Kidney glomerular epithelial cell (primary cell): Measurements from ENCODE around the gene MYD88.

Source experiments
- DNase-seq: peaks from one replicate; lab custom pipeline; 2025; lab: John Stamatoyannopoulos, UW

Gene MYD88

DNA sequence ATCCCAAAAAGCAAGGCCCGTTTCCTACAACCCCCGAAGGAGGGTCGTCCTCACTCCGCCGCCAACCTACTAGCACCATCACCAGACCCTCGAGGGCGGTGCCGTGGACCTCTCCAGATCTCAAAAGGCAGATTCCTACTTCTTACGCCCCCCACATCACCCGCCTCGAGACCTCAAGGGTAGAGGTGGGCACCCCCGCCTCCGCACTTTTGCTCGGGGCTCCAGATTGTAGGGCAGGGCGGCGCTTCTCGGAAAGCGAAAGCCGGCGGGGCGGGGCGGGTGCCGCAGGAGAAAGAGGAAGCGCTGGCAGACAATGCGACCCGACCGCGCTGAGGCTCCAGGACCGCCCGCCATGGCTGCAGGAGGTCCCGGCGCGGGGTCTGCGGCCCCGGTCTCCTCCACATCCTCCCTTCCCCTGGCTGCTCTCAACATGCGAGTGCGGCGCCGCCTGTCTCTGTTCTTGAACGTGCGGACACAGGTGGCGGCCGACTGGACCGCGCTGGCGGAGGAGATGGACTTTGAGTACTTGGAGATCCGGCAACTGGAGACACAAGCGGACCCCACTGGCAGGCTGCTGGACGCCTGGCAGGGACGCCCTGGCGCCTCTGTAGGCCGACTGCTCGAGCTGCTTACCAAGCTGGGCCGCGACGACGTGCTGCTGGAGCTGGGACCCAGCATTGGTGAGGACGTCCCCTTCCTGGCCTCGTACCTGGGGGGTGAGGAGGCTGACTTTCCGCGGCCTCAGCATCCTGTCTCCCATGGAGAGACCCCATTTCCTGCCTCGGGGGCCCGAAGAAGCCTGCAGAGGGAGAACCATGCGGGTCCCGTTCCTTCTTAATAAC is at the start of gene MYD88:
MYD88 (plus strand) TSS at position 313 of the 842 bp plus-strand sequence; CDS start at position 353, 40 bp downstream.
- peak; percentile 34 for DNase-seq

DNA sequence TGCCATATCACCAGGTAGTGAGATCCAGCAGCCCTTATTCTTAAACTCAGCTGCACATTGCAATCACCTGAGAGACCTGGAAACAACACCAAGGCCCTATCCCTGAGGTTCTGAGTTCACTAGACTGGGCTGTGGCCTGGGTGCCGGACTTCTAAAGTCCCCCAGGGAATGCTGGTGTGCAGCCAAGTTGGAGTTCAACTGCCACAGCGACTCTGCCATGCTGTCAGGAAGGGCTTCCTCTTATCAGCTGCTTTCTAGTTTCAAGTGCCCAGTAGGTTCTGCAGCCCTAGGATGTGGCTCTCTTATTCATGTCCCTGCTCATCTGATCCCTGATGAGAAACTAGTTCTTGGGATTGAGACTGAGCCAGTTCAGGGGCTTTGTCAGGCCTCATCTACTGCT is 49.3 kb upstream of the MYD88 start:
- no peak for DNase-seq

DNA sequence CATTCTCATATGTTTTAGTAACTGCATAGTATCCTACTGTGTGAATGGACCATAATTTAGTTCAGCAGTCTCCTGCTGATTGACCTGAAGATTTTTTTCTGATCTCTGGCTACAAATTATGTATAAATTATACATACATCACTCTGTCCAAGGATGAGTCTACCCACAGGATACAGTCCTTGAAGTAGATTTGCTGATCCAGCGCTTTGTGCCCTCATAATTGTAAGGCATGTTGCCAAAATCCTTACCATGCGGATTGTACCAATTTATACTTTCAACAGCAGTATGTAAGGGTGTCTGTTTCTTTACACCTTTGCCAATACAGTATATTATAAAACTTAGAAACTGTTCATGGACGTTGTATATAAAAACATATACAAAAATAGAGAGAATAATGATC is 48.0 kb upstream of the MYD88 start:
- DNase-seq: no peak

DNA sequence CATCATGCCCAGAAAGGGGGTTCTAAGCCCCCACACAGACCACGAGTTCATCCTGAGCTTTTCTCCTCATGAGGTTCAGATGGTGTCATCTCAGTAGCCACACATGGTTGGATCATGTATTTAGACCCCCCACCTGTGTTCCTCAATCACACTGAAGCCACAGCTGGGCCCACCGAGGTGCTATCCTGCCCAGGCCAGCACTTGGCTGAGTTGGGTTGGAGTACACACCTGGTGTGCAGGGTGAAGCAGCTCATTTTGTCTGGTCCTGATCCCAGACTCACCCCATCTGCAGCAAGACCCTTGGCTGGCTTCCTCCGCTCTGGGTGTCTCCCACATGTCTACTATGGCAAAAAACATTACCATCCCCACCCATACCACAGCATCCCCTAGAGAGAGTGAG is 43.5 kb upstream of the MYD88 start:
- no peak for DNase-seq

DNA sequence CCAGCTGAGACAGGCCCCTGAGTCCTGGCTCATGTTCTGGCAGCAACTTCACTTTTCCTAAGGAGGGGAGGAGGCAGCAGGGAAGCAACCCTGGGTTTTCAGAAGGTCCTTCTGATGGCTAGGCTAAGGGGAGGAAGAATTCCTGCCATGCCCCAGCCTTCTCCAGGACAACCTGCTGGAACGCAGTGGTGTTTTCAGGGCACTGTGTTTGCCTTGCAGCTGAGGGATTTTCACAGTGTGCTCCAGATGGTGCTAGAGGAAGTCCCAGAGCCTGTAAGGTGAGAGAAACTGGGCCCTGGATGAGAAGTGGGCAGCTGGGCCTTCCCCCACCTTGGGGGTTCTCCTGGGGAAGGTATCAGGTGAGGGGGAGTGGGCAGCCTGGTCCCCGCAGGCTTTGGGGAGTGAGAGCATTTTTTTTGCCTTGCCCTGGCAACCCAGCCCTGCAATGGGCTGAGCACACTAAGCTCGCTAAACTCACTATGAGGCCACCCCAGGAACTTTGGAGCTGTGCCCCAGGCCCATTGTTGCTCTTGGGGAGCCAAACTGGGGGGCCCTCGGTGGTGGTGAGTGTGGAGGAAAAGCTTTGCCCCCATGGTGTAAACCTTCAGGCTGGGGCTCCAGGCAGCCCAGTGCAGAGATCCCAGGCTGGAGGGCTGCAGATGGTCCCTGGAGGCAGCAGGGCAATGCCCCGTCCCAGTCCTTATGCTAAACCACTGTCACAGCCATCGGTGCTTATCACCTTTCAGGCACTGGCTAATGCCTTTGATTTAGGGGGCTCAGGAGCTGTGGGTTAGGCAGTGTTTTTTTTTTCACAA is 42.6 kb upstream of the MYD88 start:
- no peak for DNase-seq

DNA sequence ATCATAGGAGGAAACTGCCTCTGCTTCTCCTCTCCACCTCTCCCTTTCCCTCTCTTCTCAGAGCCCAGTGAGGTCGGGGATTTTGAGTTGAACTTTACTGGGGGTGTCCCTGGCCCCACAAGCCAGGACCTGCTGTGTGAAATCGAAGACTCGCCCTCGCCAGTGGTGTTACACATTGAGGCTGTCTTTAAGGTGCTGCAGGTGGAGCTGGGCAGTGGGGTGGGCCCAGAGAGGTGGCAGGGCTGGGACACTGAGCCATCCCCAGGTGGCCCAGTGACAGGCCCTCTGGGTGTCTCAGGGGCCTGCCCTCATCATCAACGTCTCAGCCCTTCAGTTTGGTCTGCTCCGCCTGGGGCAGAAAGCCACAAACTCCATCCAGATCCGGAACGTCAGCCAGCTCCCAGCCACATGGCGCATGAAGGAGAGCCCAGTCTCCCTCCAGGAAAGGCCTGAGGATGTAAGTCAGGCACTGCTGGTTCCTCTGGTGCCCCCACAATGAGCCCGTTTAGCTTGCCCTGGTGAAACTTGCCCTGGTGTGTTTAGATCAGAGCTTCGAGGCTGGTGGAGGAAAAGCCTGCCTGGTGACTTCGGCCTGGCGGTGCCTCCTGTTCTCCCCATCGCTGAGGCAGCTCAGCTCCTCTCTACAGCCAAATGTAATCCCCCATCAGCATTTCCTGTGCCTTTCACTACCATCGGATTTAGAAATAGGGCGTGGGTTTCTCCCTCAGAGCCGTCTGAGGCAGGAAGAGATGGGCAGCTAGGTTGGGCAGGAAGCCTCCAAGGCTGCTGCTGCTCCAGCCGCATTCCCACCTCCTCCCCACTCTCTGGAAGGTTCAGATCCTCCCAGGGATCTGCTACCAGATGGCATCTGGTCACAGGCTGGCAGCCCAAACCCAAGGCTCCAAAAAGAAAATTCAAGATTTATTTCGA is 40.8 kb upstream of the MYD88 start:
- no peak for DNase-seq

DNA sequence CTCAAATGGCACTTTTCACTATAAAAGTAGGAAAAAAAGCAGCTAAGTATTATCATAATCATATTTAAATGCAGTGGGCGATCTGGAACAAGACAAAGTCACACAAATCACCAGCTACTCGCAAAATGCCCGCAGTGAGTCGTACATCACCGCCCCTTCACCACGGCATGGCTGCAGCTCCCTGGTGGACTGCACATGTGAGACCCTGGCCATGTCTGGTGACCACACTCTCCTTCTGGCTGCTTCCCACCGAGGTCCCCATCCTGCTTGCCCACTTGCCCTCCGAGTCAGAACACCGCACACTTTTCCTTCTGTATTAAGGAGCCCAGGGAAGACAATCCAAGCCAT is 40.1 kb upstream of the MYD88 start:
- DNase-seq: no peak

DNA sequence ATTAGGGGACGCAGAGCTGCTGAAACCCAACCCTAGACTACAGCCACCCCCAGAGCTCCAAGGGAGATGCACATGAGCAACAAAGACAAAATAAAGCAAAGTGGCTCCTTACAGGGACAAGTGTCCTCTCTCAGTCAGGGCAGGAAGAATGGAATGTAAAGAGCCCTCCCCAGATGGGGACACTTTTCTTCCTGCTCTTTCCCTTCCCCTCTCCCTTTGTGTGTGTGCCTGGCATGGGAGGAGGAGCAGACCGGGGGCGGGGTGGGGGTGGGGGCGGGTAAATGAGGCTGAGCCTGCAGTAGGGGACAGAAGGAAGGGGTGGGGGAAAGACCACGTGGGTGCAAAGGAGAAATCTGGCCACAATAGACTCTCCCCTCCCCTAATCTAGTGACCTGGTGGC is 38.9 kb upstream of the MYD88 start:
- no peak for DNase-seq

DNA sequence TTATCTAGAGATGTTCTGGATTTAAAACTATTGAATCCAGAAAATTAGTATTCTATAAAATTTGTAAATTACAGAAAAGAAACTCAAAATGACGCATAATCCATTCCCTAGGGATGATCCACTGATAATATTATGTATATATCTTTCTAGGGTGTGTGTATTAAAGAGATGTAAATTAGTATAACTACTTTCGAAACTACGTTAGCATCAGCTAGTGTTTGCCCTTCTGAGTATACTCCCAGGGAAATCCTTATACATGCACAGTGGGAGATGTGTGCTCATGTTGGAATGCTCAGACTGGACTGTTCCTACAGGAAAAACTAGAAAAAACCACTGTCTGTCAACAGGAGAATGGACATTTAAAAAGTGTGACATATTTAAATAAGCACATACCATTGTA is 38.0 kb upstream of the MYD88 start:
- no peak for DNase-seq

DNA sequence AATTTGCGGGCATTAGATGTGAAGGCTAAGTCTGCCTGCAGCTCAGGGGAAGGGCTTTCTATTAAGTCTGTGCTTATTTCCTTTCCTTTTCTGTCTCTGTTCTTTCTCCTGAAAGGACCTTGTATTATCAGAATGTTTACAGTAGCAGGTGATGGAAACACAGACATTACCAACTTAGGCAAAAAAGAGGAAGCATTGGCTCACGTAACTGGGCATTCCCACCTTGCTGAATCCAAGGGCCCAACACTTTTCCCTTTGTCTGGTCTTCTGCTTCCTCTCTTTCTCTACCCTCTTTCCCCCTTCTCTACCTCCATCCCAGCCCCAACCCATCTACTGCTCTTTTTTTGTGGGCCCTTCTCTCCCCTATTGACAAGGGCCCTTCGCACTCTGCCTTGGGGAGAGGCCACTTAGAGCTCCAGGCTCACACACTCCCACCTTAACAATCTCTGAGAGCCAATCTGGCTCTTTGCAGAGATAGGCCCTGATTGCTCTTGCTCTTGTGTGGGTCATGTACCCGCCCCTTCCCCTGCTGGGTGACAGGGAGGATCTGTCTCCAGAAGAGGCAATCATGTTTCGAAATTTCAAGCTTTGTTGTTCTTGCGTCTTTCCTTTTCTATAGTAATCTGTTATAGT is 36.5 kb upstream of the MYD88 start:
- DNase-seq: no peak

DNA sequence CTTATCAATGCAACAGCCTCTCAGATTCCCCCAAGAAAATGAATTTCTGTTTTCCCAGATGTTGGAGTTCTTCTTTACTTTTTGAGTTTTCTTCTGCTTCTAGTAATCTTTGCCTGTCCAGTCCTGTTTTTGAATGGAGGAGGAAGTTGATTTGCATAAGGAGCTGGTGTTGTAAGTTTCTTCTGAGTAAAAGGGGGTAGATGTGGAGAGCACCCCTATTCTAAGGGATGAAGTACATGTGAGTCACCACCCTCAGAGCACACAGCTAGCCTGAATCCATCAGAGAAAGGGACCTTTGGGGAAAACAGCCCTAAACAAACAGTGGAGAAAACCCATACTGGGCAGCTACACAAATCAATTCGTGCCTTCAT is 36.0 kb upstream of the MYD88 start:
- no peak for DNase-seq

DNA sequence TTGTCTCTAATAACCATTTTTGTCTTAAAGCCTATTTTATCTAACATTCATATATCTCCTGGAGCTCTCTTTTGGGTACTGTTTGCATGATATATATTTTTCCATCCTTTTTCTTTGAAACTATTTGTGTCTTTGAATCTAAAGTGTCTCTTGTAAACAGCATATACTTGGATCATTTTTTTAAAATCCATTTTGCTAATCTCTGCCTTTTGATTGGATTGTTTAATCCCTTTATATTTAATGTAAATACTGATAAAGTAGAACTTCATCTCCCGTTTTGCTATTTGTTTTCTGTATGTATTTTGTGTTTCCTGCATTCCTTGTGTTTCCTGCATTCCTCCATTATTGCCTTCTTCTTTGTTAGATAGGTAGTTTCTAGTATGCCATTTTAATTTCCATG is 32.9 kb upstream of the MYD88 start:
- DNase-seq: no peak

DNA sequence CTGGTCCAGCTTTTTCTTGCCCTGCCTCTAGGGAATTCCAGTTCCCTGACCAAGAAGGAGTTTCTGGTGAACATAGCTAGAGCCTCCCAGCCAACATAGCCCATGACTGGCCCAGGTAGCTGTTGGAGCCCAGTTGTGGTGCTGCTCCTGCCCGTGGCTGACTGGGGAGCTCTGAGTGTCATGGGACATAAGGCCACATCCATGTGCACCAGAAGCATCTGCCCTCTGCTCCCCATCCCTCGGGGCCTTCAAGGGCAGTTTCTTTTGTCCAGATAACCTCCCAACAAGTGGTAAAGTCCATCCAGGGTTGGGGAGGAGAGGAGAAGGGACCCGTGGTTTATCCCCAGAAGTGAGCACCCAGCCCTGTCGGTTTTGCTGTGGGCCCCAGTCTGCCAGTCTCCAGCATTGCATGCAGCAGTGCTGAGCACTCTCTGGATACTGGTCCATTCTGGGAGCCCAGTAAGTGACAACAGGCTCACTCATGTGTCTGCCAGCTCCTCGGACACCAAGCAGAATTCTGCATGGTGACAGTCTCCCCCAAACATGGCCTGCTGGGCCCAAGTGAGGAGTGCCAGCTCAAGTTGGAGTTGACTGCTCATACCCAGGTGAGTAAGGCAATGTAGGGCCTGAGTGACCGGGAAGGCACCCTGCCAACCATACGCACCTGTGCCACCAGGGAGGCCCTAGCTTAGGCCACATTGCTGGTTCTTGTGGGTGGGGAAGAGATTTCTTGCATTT is 30.4 kb upstream of the MYD88 start:
- no peak for DNase-seq

DNA sequence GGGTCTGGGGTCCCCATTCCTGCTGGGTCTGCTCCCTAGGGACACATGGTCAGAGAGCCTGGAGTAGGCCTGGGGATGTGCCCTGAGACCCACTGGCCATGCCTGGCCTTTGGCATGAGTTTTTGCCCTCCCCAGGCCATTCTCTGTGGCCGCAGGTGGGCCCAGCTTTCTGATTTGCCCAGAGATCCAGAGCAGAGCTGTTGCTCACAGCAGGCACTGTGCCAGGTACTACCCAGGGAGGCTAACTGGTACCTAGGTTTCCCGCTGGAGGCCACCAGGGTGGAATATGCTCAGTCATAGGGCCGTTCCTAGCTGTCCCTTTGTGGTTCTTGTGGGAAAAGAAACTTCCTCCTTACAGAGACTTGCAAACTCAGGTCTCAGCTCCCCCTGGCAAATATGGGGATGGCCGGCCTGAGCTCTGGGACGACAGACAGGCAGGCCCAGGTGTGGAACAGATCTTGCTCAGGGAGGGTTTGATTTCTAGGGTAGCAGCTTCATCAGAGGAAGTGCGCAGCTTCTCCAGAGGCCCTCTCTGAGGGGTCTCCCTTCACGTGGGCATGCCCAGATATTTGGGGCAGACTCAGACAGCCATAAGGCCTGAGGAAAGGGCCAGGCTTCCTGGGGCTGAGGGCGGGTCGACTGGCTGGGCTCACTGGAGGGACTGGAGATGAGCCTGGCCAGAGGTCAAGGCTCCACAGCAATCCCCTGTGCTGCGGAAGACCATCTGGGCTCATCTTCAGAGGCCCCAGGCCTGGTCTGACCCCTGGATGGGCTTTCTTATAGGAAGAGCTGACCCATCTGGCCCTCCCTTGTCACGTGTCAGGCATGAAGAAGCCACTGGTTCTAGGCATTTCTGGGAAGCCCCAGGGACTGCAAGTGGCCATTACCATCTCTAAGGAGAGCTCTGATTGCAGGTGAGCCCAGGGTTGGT is 29.5 kb upstream of the MYD88 start:
- no peak for DNase-seq

DNA sequence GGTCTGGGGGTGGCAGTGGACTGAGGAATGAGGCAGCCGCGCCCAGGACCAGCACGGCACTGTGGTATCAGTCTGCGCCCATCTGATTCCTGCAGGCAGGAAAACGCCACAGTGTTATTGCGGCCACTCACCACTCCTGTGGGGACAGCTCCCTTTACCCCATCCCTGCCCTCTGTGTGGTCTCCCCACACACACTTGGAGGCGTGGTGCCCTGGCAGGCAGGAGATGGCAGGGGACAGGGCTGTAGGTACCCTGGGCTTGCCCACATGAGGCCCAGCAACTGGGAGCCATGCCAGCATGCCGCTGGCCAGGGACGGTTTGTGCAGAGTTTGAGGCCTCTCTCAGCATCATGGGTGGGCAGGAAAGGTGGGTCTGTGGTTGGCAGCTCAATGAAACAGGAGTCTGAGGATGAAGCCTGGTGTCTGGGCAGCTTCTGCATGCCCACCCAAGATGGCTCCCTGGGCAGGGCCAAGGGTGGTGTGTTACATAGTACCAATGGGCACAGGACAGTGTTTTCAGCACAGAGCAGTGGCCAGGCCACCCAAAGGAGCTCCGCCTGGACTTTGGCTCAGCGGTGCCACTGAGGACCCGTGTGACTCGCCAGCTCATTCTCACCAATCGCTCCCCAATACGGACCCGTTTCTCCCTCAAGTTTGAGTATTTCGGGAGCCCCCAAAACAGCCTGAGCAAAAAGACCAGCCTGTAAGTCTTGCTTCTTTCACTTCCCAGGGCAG is 28.7 kb upstream of the MYD88 start:
- no peak for DNase-seq

DNA sequence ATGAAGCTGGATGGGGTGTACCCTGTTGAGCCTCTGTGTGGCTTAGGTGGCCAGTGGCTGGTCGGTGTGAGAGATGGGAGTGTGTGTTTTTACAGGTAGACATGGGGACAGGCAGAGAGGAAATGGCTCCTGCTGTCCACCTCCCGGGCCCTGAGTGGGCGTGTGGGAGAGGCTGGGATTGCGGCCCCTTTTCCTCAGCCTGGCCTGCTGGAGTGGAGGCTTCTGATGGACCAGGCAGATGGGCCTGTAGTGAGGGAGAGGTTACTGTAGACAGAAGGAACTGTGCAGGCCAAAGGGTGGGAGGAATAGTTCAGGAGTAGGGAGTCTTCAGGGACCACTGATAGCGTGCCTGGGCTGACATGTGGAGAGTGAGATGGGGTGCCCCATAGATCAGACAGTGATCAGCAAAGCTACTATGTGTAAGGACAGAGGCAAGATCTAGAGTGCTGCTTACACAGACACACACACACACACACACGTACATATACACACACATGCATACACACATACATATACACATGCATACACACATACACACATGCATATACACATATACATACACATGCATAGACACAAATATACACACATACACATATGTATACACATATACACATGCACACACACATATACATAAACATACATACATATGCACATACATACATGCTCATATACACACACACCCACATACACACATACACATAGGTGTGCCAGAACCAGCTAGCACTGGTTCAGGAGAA is 28.0 kb upstream of the MYD88 start:
- no peak for DNase-seq

DNA sequence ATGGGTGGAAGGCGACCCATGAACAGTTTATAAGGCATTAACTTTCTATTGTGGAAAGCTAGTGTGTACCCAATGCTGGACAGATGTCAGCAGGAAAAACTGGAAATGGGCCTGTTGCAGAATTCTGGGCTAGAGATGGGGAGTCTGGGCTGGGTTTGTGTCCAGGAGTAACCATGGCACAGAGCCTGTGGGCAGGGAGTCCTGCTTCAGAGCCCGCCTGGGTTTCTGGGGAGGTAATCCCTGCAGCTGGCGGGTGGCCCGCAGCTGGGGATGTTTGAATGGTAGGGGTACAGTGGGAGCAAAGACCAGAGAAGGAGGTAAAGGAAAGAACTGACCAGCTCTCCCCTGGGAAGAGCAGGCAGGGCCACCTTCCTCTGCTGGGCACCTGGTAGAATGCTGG is 27.3 kb upstream of the MYD88 start:
- no peak for DNase-seq

DNA sequence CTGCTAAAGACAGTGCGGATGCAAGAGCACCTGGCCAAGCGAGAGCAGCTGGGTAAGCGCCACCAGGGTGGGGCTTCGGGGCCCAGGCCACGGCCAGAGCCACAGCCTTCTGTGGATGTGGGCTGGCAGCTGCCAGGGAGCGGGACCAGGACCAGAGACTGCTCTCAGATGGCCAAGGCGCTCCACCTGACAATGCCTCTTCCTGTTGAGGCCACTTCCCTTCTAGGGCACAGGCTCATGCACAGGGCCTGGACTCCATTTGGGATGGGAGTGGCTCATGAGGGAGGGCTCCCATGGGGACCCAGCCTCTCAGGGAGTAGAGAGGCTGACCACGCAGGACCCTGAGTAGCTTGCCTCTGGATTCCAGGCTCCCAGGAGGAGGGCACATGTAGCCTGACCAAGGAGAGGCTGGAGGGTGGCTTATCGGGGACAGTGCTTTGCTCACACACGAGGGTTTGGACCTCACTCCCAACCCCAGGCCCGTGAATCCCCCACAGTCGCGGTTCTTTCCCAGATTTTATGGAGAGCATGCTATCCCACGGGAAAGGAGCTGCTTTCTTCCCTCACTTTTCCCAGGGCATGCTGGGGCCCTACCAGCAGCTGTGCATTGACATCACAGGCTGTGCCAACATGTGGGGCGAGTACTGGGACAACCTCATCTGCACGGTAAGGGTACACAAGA is 26.6 kb upstream of the MYD88 start:
- no peak for DNase-seq
